Measurements from ENCODE around the gene SCYL2.
"Not testable (repeated sequence)": the region's sequence is repeated elsewhere in the genome, so short reads cannot be mapped to it uniquely, and the experiment has no call there.

The SCYL2 gene

DNA sequence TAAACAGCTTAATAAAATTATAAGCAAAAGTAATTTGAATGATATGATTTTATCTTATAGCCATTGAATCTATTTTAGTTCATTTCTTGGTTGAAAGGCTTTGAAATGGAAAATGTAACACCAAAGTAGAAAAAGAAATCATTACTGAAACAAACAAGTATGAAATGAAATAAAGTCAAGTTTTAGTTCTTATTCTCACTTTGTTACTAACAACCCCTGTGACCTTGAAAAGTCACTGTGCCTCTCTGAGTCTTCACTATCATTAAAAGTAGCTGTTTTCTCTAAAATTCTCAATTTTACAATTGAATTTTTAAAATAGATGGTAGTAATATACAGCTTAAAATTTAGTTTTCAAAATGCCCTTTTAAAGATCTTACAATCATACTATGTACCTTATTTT, 57.5 kb downstream of the SCYL2 start:
- no peak for DNase-seq (ENCODE audit: low read depth)

DNA sequence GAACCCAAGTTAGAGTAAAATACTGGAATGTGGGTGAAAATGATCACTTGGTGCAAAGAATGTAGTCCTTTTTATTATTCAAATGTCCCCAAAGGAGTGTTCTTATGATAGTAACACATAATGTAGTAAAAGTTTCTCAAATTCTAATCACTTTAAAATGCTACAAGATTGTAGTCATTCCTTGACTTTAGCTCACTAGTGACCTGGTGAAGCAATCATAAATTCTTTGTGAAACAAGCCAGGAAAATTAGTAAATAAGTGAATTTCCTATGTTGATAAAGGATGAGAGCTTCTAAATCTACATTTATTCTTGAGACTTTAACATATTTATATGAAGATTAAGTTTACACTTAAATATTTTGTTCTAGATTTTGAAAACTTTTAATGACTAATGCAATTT, 59.2 kb downstream of the SCYL2 start:
- DNase-seq (ENCODE audit: low read depth) = no peak

DNA sequence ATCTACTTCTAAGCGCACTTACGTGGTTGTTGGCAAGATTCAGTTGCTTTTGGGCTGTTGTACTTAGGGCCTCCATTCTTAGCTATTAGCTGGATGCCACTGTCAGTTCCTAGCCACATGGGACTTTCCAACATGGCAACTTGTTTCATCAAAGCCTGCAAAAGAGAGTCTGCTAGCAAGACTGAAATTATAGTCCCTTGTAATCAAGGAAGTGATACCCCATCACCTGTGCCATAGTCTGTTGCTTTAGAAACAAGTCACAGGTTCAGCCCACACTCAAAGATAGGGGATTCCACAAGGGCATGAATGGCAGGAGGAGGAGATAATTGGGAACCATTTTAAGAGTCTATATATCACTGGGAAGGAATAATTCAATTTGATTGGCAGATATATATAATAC, 62.8 kb downstream of the SCYL2 start:
- no peak for DNase-seq (ENCODE audit: low read depth)

DNA sequence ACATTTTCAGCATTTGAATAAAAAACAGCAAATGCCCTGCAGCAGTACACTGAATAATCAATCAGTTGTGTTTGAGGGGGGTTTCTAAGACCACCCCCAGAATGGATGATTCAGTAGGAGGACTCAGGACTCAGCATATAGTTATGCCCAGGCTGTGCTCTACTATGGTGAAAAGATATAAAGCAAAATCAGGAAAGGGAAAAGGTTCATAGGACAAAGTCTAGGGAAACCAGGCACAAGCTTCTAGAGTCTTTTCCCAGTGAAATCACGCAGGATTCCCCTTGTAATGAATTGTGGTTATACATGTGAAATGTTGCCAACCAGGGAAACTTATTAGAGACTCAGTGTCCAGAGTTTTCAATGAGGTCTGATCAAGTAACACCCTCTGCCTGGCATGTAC, 64.9 kb downstream of the SCYL2 start:
- no peak for DNase-seq (ENCODE audit: low read depth)

DNA sequence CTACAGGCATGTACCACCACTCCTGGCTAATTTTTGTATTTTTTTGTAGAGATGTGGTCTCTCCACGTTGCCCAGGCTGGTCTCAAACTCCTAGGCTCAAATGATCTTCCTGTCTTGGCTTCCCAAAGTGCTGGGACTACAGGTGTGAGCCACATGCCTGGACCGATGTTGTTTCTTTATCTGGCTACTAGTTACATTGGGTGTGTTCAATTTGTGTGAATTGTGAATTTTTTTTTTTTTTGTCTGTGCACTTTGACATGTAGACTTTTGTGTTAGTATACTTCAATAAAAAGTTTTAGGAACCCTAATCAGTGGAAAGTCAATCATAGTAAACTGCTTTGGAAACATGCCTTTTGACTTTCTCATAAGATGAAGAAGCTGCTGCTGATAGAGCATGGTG, 65.9 kb downstream of the SCYL2 start:
- no peak for DNase-seq (ENCODE audit: low read depth)

DNA sequence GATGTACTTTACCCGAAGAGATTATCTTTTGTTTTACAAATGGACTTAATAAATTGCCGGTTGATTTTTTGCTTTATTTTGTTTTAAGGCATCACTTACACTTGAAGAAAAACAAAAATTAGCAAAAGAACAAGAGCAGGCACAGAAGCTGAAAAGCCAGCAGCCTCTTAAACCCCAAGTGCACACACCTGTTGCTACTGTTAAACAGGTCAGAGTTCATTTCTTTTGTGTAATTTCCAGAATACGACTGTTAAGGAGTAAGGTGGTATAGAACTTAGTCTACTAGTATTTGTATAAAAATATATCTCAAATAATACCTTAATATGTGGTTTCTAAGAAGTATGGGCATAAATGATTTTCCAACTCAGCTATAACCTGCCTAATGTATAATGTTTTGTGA, 70.3 kb downstream of the SCYL2 start:
- DNase-seq (ENCODE audit: low read depth) = no peak

DNA sequence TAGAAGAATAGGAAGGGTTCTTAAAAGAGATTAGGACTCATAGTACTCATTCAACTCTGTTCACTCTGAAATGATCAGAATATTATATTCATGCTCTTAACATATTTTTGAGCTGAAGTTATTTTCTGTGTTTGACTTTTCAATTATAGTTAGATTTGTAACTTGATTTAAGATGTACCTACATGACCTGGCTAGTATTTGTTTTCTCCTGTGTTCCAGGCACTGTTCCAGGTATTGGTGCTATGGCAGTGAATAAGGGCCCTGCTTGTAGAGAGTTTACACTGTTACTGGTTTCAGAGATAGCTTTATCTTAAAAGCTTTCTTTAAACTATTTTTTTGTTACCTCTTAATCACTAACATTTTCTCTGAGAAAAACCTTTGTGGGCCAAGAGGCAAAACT, 70.8 kb downstream of the SCYL2 start:
- DNase-seq (ENCODE audit: low read depth) = no peak

DNA sequence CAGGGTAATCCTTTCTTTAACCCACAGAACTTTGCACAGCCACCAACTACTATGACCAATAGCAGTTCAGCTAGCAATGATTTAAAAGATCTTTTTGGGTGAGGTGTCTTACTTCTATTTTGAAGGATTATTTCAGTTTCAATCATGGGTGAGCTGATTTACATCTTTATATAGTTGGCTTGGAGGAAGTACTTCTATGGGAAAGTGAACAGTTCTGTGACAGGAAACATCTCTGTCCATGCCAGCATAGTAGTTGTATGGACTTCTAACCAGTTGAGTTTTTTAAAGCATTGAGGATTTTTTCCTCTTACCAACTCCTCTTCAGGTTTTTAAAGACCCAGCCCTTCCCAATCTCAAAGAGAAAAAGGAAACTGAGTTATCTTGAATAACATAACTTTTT, 72.1 kb downstream of the SCYL2 start:
- DNase-seq (ENCODE audit: low read depth) = no peak

DNA sequence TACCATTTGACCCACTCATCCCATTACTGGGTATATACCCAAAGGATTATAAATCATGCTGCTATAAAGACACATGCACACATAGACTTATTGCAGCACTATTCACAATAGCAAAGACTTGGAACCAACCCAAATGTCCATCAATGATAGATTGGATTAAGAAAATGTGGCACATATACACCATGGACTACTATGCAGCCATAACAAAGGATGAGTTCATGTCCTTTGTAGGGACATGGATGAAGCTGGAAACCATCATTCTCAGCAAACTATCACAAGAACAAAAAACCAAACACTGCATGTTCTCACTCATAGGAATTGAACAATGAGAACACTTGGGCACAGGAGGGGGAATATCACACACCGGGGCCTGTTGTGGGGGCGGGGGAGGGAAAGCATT, 75.9 kb downstream of the SCYL2 start:
- DNase-seq (ENCODE audit: low read depth) = not testable (repeated sequence)

DNA sequence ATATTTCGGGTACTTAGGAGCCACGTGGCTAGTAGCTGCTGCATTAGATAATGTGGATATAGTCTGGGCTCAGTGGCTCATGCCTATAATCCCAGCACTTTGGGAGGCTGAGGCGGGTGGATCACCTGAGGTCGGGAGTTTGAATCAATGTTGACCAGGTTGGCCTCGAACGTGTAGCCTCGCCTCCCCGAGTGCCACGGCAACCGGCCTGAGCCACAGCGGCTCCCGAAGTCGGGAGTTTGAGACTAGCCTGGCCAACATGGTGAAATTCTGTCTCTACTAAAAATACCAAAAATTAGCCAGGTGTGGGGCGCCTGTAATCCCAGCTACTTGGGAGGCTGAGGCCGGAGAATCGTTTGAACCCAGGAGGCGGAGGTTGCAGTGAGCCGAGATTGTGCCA, 77.4 kb downstream of the SCYL2 start:
- not testable (repeated sequence) for DNase-seq (ENCODE audit: low read depth)

DNA sequence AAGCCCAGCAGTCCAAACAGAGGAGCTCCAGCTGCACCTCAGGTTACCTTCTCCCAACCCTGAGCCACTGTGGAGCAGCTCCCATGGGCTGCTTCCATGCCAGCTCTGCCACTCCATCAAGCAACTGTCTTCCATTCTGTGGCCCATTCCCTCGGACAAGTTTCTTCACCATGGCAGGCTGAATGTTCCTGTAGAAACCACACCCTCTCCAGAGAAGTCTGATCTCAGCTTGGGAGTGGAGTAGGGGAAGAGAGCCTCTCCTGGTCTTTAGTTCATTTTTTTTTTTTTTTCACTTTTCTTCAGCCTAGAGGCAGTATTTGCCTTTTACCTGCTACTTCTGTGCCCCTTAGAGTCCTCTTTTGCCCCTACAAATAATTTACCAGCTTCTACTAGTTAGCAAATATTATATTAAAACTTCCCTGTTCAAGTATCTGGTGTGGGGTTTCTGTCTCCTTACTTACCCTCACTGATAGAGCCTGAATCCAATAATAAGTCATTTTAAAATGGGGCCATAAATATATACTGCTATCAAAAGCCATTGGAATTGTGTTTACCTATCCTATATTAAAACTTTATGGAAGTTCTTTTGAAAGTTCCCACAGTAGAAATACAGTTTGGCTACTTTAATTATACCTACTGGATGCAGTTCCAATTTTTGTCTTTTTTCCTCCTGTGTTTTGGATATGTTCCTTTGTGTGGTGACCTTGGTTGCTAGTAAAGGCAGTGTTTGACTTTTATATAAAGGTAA, 78.2 kb downstream of the SCYL2 start:
- no peak for DNase-seq (ENCODE audit: low read depth)

DNA sequence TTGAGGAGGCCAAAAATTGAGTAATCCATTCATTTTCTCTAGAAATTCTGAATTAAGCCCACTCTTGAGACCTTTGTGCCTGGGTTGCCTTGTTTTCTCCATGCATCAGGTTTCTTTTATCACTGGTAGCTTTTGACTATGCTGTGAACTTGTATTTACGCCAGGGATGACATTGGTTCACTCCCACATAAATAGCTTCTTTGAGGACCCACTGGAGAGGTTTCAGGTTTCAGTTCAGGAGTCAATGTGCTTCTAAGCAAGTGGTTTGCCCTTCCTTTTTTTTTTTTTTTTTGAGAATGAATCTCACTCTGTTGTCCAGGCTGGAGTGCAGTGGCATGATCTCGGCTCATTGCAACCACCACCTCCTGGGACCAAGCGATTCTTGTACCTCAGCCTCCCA, 79.7 kb downstream of the SCYL2 start:
- DNase-seq (ENCODE audit: low read depth) = no peak

DNA sequence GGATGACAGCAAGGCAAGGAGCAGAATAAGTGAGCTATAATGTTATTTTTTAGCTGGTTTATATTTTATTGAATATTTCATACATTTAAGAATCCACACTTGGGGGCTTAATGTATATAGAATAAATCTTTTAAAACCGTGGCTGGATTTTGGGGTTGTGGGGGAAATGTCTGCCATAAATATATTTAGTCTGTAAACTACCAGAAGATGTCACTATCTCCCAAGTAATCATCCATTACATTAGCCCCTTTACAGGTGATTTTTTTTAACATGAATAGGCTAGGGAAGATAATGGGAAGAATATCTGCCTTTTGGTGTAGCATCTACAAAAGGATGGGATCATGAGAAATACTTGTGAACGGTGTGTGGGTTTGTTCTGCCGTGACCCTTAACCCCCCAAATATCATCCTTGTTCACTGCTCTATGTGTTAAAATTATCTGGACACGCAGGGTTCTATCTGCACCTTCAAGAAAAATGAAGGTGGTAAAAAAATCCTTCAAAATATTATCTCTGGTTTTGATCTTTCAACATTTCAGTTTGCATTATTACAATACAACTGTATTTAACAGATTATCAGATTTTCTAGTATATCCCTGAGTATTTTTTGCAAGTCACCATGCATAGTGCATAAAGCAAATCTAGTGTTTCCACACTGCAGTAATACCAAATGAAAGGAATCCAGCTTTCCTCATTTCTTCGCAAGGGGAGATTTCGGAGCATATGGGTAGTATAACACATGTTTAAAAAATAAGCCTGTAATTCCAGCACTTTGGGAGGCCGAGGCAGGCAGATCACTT, 81.9 kb downstream of the SCYL2 start:
- no peak for DNase-seq (ENCODE audit: low read depth)

DNA sequence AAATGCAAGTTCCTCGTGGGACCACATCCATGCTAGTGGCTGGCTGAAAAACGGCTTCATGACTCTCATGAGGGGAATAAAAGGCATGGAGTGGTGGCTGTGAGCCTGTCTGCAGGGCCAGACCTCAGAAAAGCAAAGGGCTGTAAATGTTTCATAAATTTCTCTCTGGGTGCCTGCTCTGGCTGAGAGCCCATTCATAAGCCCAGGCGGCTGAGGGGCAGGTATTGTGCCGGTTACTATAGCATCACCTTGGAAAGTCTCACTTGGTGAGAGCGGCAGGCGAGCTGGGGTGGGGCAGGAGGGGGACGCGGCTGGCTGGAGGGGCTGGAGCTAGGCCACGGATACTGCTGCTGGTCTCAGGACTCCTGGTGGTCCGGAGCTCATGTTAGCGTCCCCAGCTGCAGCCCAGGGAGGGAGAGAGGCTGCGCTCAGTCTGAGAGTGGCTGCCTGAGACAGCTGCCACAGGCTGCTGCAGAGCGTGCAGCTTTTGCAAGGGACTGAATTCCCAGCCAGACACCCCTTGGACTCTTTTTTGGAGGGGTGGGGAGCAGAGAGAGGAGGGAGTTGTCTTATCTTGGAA, 89.8 kb downstream of the SCYL2 start, which contains the start of gene SLC17A8:
Gene SLC17A8 (plus strand): TSS at position 431 of the 580 bp plus-strand sequence. CDS start 318 bp downstream, outside the sequence.
- no peak for DNase-seq (ENCODE audit: low read depth)

DNA sequence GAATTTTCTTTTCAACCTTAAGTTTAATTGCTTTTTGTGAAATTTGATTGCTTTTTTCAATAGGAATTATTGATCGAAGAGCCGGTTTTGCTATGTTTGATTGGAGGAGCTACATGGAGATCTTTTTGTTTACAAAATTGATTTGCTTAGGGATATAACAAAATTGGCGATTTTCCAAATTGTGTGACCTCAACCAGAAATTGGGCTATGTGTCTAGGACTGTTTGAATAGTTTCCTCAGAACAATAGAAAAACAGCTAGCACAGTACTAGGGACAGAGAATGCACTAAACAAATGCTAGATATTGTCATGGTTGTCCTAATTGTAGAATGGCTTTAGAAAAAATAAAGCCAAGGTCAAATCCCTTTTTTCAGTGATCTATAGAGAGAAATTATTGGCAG, 92.3 kb downstream of the SCYL2 start:
- no peak for DNase-seq (ENCODE audit: low read depth)

DNA sequence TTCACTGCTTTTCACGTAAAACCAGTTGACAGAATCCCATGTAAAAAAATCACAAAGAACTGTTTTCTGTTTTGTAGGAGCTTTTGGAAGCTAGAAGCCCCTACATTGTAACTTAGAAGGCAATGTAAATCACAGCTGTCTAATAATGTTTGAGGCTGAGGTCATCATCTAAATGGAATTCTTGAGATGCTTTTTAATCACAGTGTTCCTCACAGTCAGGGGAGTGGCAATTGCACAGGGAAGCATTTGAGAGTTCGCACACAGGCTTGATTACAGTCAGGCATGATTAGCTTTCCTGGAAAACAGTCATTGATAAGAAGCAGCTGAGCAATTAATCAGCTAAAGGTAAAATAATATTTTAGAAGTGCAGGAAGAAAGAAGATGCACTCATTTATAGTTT, 92.8 kb downstream of the SCYL2 start:
- DNase-seq (ENCODE audit: low read depth) = no peak

DNA sequence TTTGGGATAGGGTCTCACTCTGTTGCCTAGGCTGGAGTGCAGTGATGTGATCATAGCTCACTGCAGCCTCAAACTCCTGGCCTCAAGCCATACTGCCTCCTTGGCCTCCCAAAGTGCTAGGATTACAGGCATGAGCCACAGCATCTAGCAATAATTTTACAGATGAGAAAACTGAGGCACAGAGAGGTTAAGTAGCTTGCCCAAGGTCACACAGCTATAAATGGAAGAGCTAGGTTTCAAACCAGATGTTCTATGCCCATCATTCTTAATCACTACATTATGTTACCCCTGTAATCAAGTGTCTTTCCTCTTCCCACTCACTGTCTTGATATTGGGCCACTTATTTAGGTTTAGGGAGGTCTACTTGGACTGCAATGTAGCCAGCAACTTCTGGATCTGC, 93.5 kb downstream of the SCYL2 start:
- DNase-seq (ENCODE audit: low read depth) = no peak

DNA sequence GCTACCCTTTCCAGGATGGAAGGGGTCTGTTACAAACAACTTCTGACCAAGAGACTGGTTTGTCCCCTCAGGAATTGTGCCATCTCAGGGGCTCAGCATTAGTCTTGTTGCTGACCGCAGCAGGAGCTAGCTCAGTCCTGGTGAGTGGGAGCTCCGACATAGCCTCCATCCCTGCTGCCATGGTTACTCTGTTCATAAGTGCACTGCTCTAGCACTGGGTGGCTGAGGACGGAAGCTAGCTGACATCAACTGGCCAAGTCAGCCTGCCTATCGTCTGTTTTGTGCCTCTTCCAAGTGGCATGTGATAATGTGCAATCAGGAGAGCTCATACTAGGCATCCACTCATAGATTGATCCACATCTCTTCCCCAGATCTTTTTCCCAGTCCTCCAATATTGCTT, 97.3 kb downstream of the SCYL2 start:
- DNase-seq (ENCODE audit: low read depth) = no peak

DNA sequence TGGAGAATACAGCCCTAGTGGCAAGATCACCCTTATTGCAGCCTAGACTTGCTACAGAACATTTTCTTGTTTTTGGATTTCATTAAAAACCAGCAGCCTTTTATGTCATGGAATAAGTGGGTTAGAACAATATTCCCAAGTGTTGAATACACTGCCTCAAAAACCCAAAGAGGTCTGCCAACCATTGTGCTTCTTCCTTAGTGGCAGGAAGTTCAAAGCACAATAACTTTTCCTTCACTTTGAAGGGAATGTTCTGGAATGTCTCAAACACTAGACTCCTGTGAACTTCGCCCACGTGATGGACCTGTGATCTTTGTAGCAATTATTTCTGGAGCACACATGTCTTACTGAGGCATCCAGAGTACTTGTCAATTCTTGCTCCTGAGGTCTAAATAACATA, 98.4 kb downstream of the SCYL2 start:
- DNase-seq (ENCODE audit: low read depth) = no peak

DNA sequence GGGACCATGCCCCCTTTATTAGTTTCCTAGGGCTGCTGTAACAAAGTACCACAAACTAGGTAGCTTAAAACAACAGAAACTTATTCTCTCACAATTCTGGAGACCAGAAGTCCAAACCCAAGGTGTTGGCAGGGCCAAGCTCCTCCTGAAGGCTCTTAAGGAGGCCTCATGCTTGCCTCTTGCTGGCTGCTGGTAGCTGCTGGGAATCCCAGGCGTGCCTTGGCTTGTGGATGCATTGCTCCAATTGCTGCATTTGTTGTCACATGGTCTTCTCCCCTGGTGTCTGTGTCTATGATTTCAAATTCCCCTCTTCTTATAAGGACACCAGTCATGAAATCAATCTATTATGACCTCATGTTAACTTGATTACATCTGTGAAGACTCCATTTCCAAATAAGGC, 101.1 kb downstream of the SCYL2 start:
- no peak for DNase-seq (ENCODE audit: low read depth)

DNA sequence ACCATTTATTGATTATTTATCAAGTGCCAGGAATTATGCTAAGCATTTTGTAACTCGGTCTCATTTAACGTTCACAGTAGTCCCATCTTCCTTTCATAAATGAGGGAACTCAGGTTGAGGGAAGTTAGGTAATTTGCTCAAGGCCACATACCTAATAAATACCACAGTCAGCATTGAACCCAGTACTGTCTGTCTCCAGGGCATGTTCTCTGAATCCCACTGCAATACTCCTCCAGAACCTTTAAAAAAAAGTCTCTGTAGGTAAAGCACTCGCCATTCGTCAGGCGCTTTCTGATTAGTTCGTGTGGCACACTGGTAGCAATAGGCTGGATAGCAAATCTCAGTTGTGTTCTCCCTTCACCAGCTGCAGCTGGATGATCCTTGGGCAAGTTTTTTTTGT, 104.2 kb downstream of the SCYL2 start:
- no peak for DNase-seq (ENCODE audit: low read depth)

DNA sequence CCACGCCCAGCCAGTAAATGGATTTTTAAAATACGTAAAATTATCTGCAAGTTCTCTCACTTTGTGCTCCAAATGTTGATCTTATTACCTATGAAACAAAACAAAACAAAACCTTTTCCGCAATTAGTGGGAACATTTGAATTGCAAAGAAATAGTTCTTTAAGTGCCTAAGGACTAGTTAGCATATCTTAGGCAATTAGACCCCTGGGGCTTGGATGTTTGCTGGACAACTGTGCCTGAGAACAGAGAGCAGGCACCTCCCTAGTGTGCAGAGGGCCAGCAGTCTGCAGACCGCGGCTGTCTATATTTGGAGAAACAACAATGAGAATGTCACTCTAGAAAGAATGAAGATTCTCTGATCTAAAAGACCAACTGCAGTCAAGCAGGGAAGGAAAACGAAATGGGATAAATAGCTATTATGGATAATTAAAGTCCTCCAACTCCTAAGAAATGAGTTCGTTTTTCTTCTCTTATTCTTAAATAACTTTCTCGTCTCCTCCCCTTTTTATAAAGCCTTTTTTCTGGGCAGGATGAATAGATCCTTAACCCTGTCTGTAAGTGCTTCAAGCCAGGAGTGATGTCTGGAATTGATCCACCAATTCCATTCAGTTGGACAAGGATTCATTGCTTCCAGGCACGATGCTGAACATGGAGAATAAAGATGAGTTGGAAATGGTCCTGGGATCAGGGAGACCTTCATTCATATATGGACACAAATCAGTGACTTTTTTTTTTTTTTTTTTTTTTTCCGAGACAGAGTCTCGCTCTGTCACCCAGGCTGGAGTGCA, 106.1 kb downstream of the SCYL2 start:
- DNase-seq (ENCODE audit: low read depth) = no peak

Measured in stimulated activated CD8-positive, alpha-beta memory T cell treated with anti-CD3 and anti-CD28 coated beads, Interleukin-7, amount 100 ng/mL, for 24 hours (primary cell).